OCI-LY3 (cell line): ENCODE data around the gene MOCOS.

ENCODE experiments used
- H2AFZ ChIP-seq: fragments of 200-600, 300-600 bp; shearing (Covaris generic); 2 replicates; pipeline ENCODE4 v1.6.0; 2014; ENCODE audit warnings: antibody characterized with exemption, low read depth, low read length
- H3K27ac ChIP-seq: fragments of 200-600, 300-600 bp; sonication (generic); 2 replicates; pipeline ENCODE4 v1.5.1; 2014; ENCODE audit warnings: mild to moderate bottlenecking, low read length, moderate library complexity, mixed read lengths
- H3K27me3 ChIP-seq: fragments of 200-600, 300-600 bp; sonication (generic); 2 replicates; pipeline ENCODE4 v1.6.1; 2014; ENCODE audit warnings: low read depth, low read length, mixed read lengths
- H3K36me3 ChIP-seq: fragments of 200-600, 300-600 bp; sonication (generic); replicated peaks from 2 replicates; pipeline ENCODE3; 2014; ENCODE audit warnings: low read depth, low read length, mixed read lengths
- H3K4me1 ChIP-seq: fragments of 300-600, 200-600 bp; sonication (generic); 2 replicates; pipeline ENCODE4 v1.6.1; 2014; ENCODE audit warnings: low read length, mixed read lengths
- H3K4me2 ChIP-seq: fragments of 200-600, 300-600 bp; sonication (generic); 2 replicates; pipeline ENCODE4 v1.6.1; 2014; ENCODE audit warnings: low read length, mixed read lengths
- H3K4me3 ChIP-seq: fragments of 300-600, 200-600 bp; sonication (generic); 2 replicates; pipeline ENCODE4 v1.5.1; 2014; ENCODE audit warnings: antibody characterized with exemption, mild to moderate bottlenecking, low read length, moderate library complexity
- H3K79me2 ChIP-seq: fragments of 300-600, 200-600 bp; shearing (Covaris generic); 2 replicates; pipeline ENCODE4 v1.6.1; 2014; ENCODE audit warnings: mild to moderate bottlenecking, low read length, mixed read lengths
- H3K9ac ChIP-seq: fragments of 300-600, 200-600 bp; shearing (Covaris generic); 2 replicates; pipeline ENCODE4 v1.6.0; 2014; ENCODE audit warnings: mild to moderate bottlenecking, low read length, moderate library complexity
- H3K9me3 ChIP-seq: fragments of 200-600, 300-600 bp; shearing (Covaris generic); 2 replicates; pipeline ENCODE4 v1.6.1; 2014; ENCODE audit warnings: low read length, mixed read lengths; ENCODE audit not compliant: insufficient read depth
- H4K20me1 ChIP-seq: fragments of 200-600, 300-600 bp; sonication (generic); 2 replicates; pipeline ENCODE4 v1.6.1; 2016; ENCODE audit warnings: low read length, mixed read lengths; ENCODE audit not compliant: insufficient read depth
- EZH2phosphoT487 ChIP-seq: fragments of 200-600 bp; shearing (Covaris generic); IDR thresholded peaks from 2 replicates; pipeline ENCODE4 v1.6.1; 2018; ENCODE audit warnings: antibody characterized with exemption, mixed run types, low read depth
- TF ChIP-seq, protein P1 (sequence below): fragments of 200-600, 300-600 bp; sonication (generic); IDR thresholded peaks from 2 replicates; pipeline ENCODE4 v1.5.1; 2014; ENCODE audit warnings: antibody characterized with exemption, low read length, low read depth

Gene MOCOS

DNA sequence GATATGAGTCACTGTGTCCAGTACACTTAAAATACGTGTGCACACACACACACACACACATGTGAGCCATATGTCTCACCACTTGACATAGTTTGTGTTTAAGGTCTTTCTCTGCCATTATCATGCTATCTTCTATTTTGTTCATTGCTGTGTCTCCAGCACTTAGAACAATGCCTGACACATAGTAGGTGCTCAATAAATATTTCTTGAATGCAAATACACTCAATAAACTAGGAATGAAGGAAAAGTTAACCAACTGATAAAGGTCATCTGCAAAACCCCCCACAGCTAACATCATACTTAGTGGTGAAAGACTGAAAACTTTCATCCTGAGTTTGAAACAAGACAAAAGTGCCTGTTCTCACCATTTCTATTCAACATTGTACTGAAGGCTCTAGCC lies 4.4 kb downstream of the MOCOS start:
- Histone ChIP-seq H2AFZ (no peak overlapping the region), H3K4me2 (no peak overlapping the region), H3K9ac (no peak overlapping the region), H3K27ac (no peak overlapping the region), H3K27me3 (peaks cover 18% of the 10 kb centered on the region), H3K79me2 (no peaks in the 10 kb centered on the region), H3K4me1 (peaks cover 11% of the 10 kb centered on the region), H4K20me1 (no peaks in the 10 kb centered on the region), H3K36me3 (no peaks in the 10 kb centered on the region), H3K9me3 (no peaks in the 10 kb centered on the region), H3K4me3 (no peak overlapping the region)
- TF ChIP-seq, protein P1, sequence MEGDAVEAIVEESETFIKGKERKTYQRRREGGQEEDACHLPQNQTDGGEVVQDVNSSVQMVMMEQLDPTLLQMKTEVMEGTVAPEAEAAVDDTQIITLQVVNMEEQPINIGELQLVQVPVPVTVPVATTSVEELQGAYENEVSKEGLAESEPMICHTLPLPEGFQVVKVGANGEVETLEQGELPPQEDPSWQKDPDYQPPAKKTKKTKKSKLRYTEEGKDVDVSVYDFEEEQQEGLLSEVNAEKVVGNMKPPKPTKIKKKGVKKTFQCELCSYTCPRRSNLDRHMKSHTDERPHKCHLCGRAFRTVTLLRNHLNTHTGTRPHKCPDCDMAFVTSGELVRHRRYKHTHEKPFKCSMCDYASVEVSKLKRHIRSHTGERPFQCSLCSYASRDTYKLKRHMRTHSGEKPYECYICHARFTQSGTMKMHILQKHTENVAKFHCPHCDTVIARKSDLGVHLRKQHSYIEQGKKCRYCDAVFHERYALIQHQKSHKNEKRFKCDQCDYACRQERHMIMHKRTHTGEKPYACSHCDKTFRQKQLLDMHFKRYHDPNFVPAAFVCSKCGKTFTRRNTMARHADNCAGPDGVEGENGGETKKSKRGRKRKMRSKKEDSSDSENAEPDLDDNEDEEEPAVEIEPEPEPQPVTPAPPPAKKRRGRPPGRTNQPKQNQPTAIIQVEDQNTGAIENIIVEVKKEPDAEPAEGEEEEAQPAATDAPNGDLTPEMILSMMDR, result no peak
- TF ChIP-seq EZH2phosphoT487, result no peak

DNA sequence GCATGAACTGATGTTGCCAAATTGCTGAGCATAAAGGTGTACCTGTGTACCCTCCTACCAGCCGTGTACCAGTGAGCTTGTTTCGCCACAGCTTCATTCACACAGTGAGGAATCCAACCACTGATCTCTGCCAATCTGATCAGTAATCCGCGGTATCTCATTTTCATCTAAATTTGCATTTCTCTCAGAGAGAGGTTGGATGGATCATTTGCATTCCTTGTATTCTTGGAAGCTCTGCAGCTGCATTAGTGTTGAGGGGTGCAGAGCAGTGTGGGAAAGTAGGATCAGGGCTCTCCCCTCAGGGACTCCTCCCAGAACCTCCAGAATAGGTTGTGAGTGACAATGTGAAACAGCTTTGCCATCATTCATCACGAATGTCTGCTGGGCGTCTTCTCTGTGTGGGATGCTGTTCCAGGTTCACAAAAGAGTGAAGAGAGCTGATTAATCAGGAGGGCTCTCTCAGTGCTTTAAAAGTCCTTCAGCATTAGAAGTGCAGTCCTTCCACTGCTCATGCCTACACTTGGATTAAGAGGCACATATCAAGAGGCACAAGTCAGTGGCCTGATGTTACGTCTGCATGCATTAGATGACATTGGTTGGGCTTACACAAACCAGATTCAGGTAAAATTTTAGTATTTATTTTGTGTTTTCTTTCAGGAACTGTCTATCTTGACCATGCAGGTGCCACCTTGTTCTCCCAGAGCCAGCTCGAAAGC lies 7.5 kb downstream of the MOCOS start:
- Histone ChIP-seq H3K4me1 (no peaks in the 10 kb centered on the region), H3K36me3 (no peaks in the 10 kb centered on the region), H3K79me2 (no peaks in the 10 kb centered on the region), H3K27ac (no peak overlapping the region), H3K4me2 (no peak overlapping the region), H2AFZ (no peak overlapping the region), H4K20me1 (no peaks in the 10 kb centered on the region), H3K27me3 (no peaks in the 10 kb centered on the region), H3K9ac (no peak overlapping the region), H3K4me3 (no peak overlapping the region), H3K9me3 (no peaks in the 10 kb centered on the region)
- TF ChIP-seq, protein P1, result no peak
- no peak for TF ChIP-seq EZH2phosphoT487

DNA sequence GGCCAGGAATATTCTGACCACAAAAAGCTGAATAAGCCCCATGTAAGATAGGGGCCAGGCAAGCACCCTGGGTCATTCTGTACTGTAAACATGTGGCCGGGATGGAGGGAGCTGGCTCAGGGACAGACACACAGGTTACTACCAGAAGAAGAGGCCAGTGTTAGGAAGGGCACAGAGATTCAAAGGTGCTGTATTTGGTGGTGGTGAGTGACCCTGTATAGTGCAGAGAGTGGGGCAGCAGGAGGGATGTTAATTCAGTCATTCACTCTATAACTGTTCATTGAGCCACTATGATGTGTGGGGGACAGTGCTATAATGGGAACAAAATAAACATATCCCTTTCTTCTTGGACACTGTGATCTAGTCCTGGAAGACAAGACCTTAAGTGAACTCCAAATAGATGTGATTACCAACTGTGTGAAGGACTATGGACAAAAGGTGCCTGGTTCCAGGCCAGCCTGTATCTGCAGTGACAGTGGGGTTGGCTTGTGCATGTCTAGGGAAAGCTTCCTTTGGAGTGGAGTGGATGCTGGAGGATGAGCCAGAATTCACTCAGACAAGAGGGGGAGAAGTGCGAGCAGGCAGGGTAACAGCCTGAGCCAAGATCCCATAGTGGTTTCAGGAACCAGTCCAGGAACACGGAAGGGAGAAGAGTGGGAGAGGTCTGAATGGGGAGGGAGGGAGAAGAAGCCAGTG lies 8.3 kb downstream of the MOCOS start:
- no peak overlapping the region for H2AFZ ChIP-seq
- no peak overlapping the region for H3K27ac ChIP-seq
- no peaks in the 10 kb centered on the region for H3K4me1 ChIP-seq
- H3K36me3 ChIP-seq, result no peaks in the 10 kb centered on the region
- no peaks in the 10 kb centered on the region for H3K9me3 ChIP-seq
- TF ChIP-seq EZH2phosphoT487, result no peak
- TF ChIP-seq, protein P1, result no peak
- H3K79me2 ChIP-seq, result no peaks in the 10 kb centered on the region
- H3K9ac ChIP-seq, result no peak overlapping the region
- H3K4me2 ChIP-seq, result no peak overlapping the region
- no peak overlapping the region for H3K4me3 ChIP-seq
- no peaks in the 10 kb centered on the region for H3K27me3 ChIP-seq
- no peaks in the 10 kb centered on the region for H4K20me1 ChIP-seq

DNA sequence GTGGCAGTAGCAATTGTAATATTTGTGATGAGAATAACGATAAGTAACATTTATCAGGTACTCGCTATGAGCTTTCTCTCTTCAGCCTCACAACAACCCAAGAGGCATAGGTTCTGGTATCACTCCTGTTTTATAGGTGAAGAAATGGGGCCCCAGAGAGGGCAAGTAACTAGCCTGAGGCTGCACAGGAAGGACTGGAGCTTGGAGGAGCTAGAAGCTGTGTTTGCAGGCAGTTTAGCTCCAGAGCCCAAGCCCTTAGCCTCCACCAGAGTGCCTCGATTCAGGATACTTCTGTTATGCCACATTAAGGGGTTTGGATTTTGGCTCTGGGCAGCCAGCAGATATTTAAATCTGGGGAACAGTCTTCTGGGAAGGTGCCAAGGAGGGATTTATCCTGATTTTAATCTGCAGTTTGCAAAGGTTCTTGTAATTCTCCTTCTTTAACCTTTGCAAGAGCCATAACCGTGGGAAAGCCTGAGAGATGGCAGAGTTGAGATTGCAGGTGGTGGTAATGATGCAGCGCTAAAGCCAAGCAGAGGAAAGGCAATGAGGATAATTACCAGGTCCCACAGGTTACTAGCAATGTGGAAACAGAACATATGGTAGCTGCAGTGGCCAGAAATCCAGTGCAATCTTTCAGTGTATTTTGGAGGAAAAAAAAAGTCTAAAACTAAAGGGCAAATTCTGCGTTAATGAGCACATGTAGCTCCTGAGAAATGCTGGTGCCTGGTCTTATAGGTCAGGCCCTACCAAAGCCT lies 9.1 kb downstream of the MOCOS start:
- H3K4me1 ChIP-seq, result no peaks in the 10 kb centered on the region
- no peaks in the 10 kb centered on the region for H3K79me2 ChIP-seq
- H3K4me2 ChIP-seq, result no peak overlapping the region
- no peak overlapping the region for H3K4me3 ChIP-seq
- H4K20me1 ChIP-seq, result no peaks in the 10 kb centered on the region
- no peak overlapping the region for H2AFZ ChIP-seq
- H3K36me3 ChIP-seq, result no peaks in the 10 kb centered on the region
- no peaks in the 10 kb centered on the region for H3K27me3 ChIP-seq
- H3K9ac ChIP-seq, result no peak overlapping the region
- H3K27ac ChIP-seq, result no peak overlapping the region
- no peaks in the 10 kb centered on the region for H3K9me3 ChIP-seq
- TF ChIP-seq EZH2phosphoT487, result no peak
- TF ChIP-seq, protein P1, result no peak
